CD14-positive monocyte (primary cell): Measurements from ENCODE around the gene FGFR1OP2. TPM values are rescaled to one million over a fixed set of nuclear protein-coding genes. Genes with fewer than 3 reads are reported as not detected.

Experiments used
- DNase-seq, 3 donors: peaks; one replicate each; pipeline ENCODE4 v3.0.0-alpha.2; 2011 to 2022
- H2AFZ ChIP-seq: 2 replicates; pipeline ENCODE4 v1.6.0; 2012; ENCODE audit warnings: mild to moderate bottlenecking, low read depth, low read length, inconsistent platforms; ENCODE audit not compliant: insufficient read depth, poor library complexity, severe bottlenecking
- H3K27ac ChIP-seq, 2 donors: 1 replicate in 1 of 2; 2 replicates in 1 of 2; pipeline ENCODE4 v1.5.1; 2012 to 2013; ENCODE audit warnings: low read length in 2 of 2, control low read depth in 1 of 2, inconsistent platforms in 1 of 2, low read depth in 1 of 2, mild to moderate bottlenecking in 1 of 2
- H3K27me3 ChIP-seq, 2 donors: one replicate each; pipeline versions ENCODE4 v1.6.0 to v1.6.1; 2011 to 2013; ENCODE audit warnings: low read length in 2 of 2; ENCODE audit not compliant: control insufficient read depth in 2 of 2, insufficient read depth in 2 of 2
- H3K36me3 ChIP-seq, 2 donors: replicated peaks in 1 of 2; 1 replicate in 1 of 2; 2 replicates in 1 of 2; pipeline versions ENCODE4 v1.5.1 to v1.6.1; 2012 to 2013; ENCODE audit warnings: low read length in 2 of 2, control low read depth in 1 of 2, inconsistent platforms in 1 of 2, mild to moderate bottlenecking in 1 of 2; ENCODE audit not compliant: insufficient read depth in 2 of 2, control insufficient read depth in 1 of 2
- H3K4me1 ChIP-seq, 2 donors: 1 replicate in 1 of 2; 2 replicates in 1 of 2; pipeline versions ENCODE4 v1.5.1 to v1.6.1; 2012 to 2013; ENCODE audit warnings: low read length in 2 of 2, control low read depth in 1 of 2, inconsistent platforms in 1 of 2, mild to moderate bottlenecking in 1 of 2, moderate library complexity in 1 of 2; ENCODE audit not compliant: insufficient read depth in 2 of 2, control insufficient read depth in 1 of 2
- H3K4me2 ChIP-seq: replicated peaks from 2 replicates; pipeline ENCODE3; 2012; ENCODE audit warnings: low read length, moderate library complexity, mild to moderate bottlenecking; ENCODE audit not compliant: poor library complexity, severe bottlenecking; ENCODE audit errors: extremely low read depth
- H3K4me3 ChIP-seq, 3 experiments: fragments of 200-600 bp in 1 of 3; sonication (generic) in 1 of 3; replicated peaks in 1 of 3; 1 replicate in 2 of 3; 2 replicates in 1 of 3; pipeline ENCODE4 v1.5.1; 2011 to 2013; ENCODE audit warnings: low read length in 3 of 3, mild to moderate bottlenecking in 3 of 3, control low read depth in 2 of 3, low read depth in 2 of 3, inconsistent platforms in 1 of 3, moderate library complexity in 1 of 3
- H3K79me2 ChIP-seq: 2 replicates; pipeline ENCODE4 v1.6.0; 2012; ENCODE audit warnings: mild to moderate bottlenecking, control low read depth, inconsistent platforms, low read length, moderate library complexity; ENCODE audit not compliant: insufficient read depth
- H3K9ac ChIP-seq: 2 replicates; pipeline ENCODE4 v1.6.0; 2017; ENCODE audit warnings: low read length, mild to moderate bottlenecking; ENCODE audit not compliant: insufficient read depth, poor library complexity, severe bottlenecking
- H3K9me3 ChIP-seq, 2 donors: replicated peaks in 1 of 2; 1 replicate in 1 of 2; 2 replicates in 1 of 2; pipeline versions ENCODE4 v1.5.1 to v1.6.1; 2012 to 2013; ENCODE audit warnings: low read length in 2 of 2, control low read depth in 1 of 2; ENCODE audit not compliant: control insufficient read depth in 1 of 2, insufficient read depth in 1 of 2
- H4K20me1 ChIP-seq: 2 replicates; pipeline ENCODE4 v1.6.0; 2012; ENCODE audit warnings: mild to moderate bottlenecking, low read length, control low read depth, moderate library complexity; ENCODE audit not compliant: insufficient read depth
- H3K27ac Mint-ChIP-seq, 7 donors: one replicate each; pipeline ENCODE4 v1.8.0; 2020; ENCODE audit warnings: mild to moderate bottlenecking in 7 of 7, mixed read lengths in 7 of 7, moderate library complexity in 6 of 7, inconsistent platforms in 2 of 7
- H3K27me3 Mint-ChIP-seq, 3 donors: one replicate each; pipeline ENCODE4 v1.8.0; 2021 to 2022; ENCODE audit warnings: low read depth in 3 of 3, mild to moderate bottlenecking in 3 of 3, mixed read lengths in 3 of 3, moderate library complexity in 3 of 3, inconsistent platforms in 1 of 3
- H3K36me3 Mint-ChIP-seq, 2 donors: one replicate each; pipeline ENCODE4 v1.8.0; 2020; ENCODE audit warnings: mixed read lengths in 2 of 2, inconsistent platforms in 1 of 2, mild to moderate bottlenecking in 1 of 2
- H3K4me1 Mint-ChIP-seq: one replicate; pipeline ENCODE4 v1.8.0; 2020; ENCODE audit warnings: mild to moderate bottlenecking, mixed read lengths
- H3K4me3 Mint-ChIP-seq, 2 donors: one replicate each; pipeline ENCODE4 v1.8.0; 2020; ENCODE audit warnings: mild to moderate bottlenecking in 2 of 2, mixed read lengths in 2 of 2, moderate library complexity in 1 of 2
- H3K9me3 Mint-ChIP-seq, 7 donors: one replicate each; pipeline ENCODE4 v1.8.0; 2020 to 2022; ENCODE audit warnings: mixed read lengths in 7 of 7, mild to moderate bottlenecking in 6 of 7, moderate library complexity in 6 of 7, inconsistent platforms in 2 of 7
- CTCF ChIP-seq: fragments of 200-600 bp; IDR thresholded peaks from one replicate; pipeline ENCODE4 v1.8.0; 2022; ENCODE audit warnings: antibody characterized with exemption, mild to moderate bottlenecking
- WGBS: methylation state at CpG from one replicate; pipeline ENCODE4 v1.1.5; 2013; ENCODE audit warnings: missing lambda C conversion rate; ENCODE audit not compliant: insufficient coverage; 5-methylcytosine and 5-hydroxymethylcytosine counted together
- intact Hi-C, 2 donors: fragments of 100-400 bp; cut with micrococcal nuclease; formaldehyde crosslinking; loops; one replicate each; pipeline versions ENCODE4 v1.15.0 to v1.15.1; 2023
- polyA plus RNA-seq, 3 donors: library from polyadenylated mRNA; depleted of rRNA in 1 of 3; unstranded in 2 of 3; stranded (reverse) in 1 of 3; fragments of 300-500 nt in 2 of 3; fragments of >200 nt in 1 of 3; fragmentation: Illumina TruSeq in 2 of 3; gene quantifications; 1 replicate in 2 of 3; 2 replicates in 1 of 3; pipeline ENCODE4 v1.2.3, GENCODE V29; 2012 to 2021

The FGFR1OP2 gene
- polyA plus RNA-seq, 3 donors: 29.8 to 68.9 (median 66.4) TPM

GRCh38 chr12:26938701-26939062 lies 412 bp downstream of the FGFR1OP2 start:
- peaks cover 38% of the 10 kb centered on the region for H4K20me1 ChIP-seq
- Mint-ChIP-seq H3K4me1 (peaks cover 62% of the 10 kb centered on the region), H3K9me3 (peaks cover 0 to 3% (median 0%) of the 10 kb centered on the region in 7 donors), H3K4me3 (peak overlapping the region; percentile 96 to 98), H3K27me3 (peaks cover 0 to 2% (median 0%) of the 10 kb centered on the region in 3 donors), H3K36me3 (peaks cover 2 to 6% of the 10 kb centered on the region in 2 donors), H3K27ac (peak overlapping the region; percentile 97 to 100 (median 100))
- no peak for TF ChIP-seq CTCF
- peak overlapping the region; percentile 89 for H3K4me2 ChIP-seq
- peak overlapping the region; percentile 92 to 93 for H3K27ac ChIP-seq
- H3K4me3 ChIP-seq: peak overlapping the region; percentile 80 to 93 (median 90)
- peak overlapping the region; percentile 95 for H3K9ac ChIP-seq
- H3K36me3 ChIP-seq: no peaks in the 10 kb centered on the region
- H3K9me3 ChIP-seq: no peaks in the 10 kb centered on the region
- intact Hi-C loops: loop anchor here (2.0 to 5.0 kb wide), 4 partner anchors 14 to 106 kb away; partner anchors contain the start of genes TM7SF3 (in 2 of the 2) and ITPR2 (in 1 of the 2)
- H3K4me1 ChIP-seq: peaks cover 39 to 58% of the 10 kb centered on the region in 2 donors
- DNase-seq: peak in 2 of 3 donors; percentile 12 to 34
- H3K27me3 ChIP-seq: no peaks in the 10 kb centered on the region
- H3K79me2 ChIP-seq: peaks cover 97% of the 10 kb centered on the region
- WGBS: under 1% methylated on average over 28 of the region's 28 CpGs
- H2AFZ ChIP-seq: peak overlapping the region; percentile 85

- DNase-seq: peak in 2 of 3 donors; percentile 24 to 26
- intact Hi-C loops: loop anchor here (2.0 to 5.0 kb wide), 4 partner anchors 13 to 107 kb away; partner anchors contain the start of genes TM7SF3 (in 2 of the 2) and ITPR2 (in 1 of the 2)
- Histone ChIP-seq H3K4me2 (peak overlapping the region; percentile 89), H3K9ac (peak overlapping the region; percentile 95), H3K27ac (peak overlapping the region; percentile 92 to 93), H3K79me2 (peaks cover 98% of the 10 kb centered on the region), H3K4me3 (peak overlapping the region; percentile 80 to 93 (median 90)), H3K36me3 (no peaks in the 10 kb centered on the region), H3K4me1 (peaks cover 39 to 58% of the 10 kb centered on the region in 2 donors), H3K9me3 (no peaks in the 10 kb centered on the region), H2AFZ (peak overlapping the region; percentile 85), H4K20me1 (peaks cover 45% of the 10 kb centered on the region), H3K27me3 (no peaks in the 10 kb centered on the region)
- peaks cover 0 to 3% (median 0%) of the 10 kb centered on the region in 7 donors for H3K9me3 Mint-ChIP-seq
- H3K36me3 Mint-ChIP-seq: peaks cover 2 to 5% of the 10 kb centered on the region in 2 donors
- TF ChIP-seq CTCF: no peak
- peaks cover 67% of the 10 kb centered on the region for H3K4me1 Mint-ChIP-seq
- H3K4me3 Mint-ChIP-seq: peak overlapping the region; percentile 96 to 98
- peak overlapping the region; percentile 97 to 100 (median 100) for H3K27ac Mint-ChIP-seq
- peaks cover 0 to 2% (median 0%) of the 10 kb centered on the region in 3 donors for H3K27me3 Mint-ChIP-seq
- 0% methylated on average over 6 of the region's 9 CpGs for WGBS
These were observed 1.0 kb downstream of the FGFR1OP2 start for GRCh38 chr12:26939192-26939832.
